Measurements from ENCODE around the gene TEAD1.

Gene TEAD1

DNA sequence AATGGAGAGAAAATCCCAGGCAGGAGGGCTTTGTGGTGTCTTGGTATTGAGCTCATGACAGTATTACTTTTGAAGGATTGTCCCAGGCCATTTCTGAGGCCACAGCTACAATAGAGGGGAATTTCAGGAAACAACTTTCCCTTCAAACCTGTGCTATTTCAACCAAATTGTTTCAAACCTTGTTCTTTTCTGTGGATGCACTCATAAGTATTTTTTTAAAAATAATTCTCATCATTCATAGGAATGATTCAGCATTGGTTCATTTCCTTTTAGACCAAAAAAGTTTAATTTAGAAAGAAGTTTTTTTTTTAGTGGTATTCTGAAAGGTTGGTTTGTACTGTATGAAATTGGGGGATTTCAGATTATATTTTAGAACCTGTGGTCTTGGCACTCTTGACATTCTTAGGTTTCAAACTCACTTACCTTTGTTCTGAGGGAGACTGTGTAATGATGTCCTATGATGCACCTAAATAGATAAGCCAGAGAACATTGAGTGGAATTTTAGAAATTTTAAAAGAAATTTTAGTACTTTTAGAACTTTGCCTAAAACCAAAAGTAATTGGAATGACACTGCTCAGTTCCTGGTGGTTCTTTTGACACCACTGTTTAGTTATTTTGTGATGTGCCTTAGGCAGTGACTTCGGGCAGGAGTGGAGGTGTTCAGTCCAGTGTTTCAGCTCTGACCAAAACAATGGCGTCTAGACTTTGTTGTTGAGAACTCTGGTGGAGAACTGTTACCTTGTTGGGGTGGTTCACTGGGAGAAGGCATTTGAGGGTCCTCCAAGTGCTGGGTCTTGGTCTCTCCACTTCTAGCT lies 12.2 kb downstream of the TEAD1 start:
- no peak for DNase-seq (ENCODE audit: low read depth)

GRCh38 chr11:12687216-12687623 lies 13.0 kb downstream of the TEAD1 start:
- no peak for DNase-seq (ENCODE audit: low read depth)

DNA sequence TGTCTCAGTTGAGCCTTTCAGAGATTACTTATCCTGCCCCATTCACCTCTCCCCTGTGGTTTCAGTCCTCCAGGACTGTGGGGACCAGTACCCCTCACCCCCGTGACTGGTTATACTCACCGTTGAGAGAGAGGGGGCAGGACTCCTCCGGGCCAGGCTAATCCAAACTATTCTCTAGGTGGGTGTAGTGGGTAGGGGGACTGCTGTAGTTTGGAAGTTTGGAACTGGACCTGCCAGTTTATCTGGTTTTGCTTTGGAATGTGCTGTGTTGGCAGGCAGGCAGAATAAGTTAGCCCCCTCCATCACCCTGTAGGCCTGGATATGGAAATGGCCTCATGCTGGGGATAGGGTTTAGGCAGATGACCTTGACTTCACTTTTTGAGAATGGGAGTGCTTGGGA lies 13.5 kb downstream of the TEAD1 start:
- DNase-seq (ENCODE audit: low read depth): no peak

DNA sequence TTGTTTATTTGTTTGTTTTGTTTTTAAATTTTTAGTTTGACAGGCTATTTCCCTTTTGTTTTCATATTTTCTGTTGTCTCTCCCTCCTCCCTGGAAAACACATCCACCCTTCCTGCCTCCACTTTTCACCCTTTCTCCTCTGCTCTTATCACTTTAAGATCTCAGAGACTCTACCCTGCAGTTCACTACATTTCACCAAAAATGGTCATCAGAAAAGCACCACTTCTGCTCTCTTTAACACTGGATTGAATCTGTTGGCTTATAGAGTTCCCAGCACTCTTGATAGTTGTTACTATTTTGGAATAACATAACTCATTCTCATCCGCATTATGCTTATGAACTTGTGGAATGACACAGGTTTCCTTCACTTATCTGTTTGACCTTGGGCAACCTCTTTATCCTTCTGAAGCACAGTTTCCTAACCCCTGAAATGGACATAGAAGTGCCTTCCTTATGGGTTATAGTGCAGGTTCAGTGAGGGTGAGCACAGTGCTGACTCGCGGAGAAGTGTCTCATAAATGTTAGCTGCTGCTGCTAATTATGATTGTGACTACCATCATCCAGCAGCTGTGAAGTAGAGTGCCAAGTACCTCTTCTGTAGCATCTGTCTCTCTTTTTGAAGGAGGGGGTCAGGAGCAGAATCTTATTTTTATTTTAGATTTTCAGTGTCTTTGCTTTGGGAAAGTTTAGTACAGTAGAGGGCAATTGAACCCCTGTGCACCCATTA lies 15.0 kb downstream of the TEAD1 start:
- DNase-seq (ENCODE audit: low read depth): no peak

DNA sequence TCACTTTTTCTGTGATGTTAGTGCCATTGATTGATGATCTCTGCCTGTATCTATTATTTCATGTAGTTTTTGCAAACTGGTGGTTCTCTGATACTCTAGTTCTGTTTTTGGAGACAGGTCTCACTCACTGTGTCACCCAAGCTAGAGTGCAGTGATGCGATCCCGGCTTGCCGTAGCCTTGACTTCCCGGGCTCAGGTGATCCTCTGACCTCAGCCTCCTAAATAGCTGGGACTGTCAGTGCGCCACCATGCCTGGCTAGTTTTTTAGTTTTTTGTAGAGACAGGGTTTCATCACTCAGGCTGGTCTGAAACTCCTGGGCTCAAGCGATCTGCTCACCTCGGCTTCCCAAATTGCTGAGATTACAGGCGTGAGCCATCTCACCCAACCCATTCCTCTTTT lies 16.4 kb downstream of the TEAD1 start:
- no peak for DNase-seq (ENCODE audit: low read depth)

DNA sequence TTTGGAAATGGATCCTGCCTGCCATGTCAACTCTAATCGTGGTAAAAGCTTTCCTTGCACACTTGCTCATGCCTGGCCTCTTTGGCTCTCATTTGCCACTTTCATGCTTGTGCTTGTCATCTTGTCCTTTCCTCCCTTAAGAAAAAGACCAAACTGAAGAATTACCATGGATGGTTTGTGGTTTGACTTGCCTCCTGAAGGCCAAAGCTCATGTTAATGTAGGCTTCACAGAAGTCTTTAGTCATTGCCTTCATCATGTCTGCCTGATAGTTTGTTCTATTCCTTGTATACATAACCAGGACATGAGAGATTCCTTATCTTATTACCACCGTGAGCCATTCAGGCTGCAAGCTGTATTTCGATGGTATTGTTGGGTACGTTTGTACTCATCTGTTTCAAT lies 17.3 kb downstream of the TEAD1 start:
- no peak for DNase-seq (ENCODE audit: low read depth)

GRCh38 chr11:12692229-12693075 lies 18.2 kb downstream of the TEAD1 start:
- no peak for DNase-seq (ENCODE audit: low read depth)

GRCh38 chr11:12693094-12693478 lies 18.9 kb downstream of the TEAD1 start:
- no peak for DNase-seq (ENCODE audit: low read depth)

DNA sequence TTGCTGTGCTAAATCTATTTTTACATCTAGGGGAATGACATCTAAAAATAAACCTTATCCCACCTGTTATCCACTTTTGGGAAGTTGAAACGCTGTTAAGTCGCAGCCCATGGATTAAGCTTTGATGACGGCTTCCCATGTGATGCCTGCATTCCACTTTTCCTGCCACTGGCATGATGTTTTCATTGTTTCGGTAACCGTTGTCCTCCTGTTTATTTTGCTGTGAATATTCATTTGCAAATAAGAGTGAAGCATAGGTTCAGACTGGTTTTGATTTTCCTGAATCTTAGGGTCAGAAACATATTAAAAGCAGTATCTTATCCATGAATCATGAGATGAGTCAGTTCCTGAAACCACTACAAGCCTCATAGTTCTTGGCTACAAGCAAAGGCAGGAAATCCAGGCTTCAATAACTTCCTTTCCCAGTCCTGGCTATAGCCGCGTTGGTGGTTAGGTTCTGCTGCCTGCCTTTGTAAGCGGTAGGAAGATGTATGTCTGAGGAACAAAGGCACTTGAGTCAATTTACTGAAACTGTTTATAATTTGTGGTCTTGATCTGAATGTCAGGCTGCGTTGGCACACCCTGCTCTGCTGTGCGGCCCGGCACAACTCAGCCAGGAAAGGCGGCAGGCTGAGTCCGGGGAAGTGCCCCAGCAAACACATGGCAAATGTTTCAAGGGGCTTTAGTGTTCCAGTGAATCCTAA lies 19.4 kb downstream of the TEAD1 start:
- no peak for DNase-seq (ENCODE audit: low read depth)

- DNase-seq (ENCODE audit: low read depth): no peak
These were observed 19.9 kb downstream of the TEAD1 start for GRCh38 chr11:12694183-12694531.

DNA sequence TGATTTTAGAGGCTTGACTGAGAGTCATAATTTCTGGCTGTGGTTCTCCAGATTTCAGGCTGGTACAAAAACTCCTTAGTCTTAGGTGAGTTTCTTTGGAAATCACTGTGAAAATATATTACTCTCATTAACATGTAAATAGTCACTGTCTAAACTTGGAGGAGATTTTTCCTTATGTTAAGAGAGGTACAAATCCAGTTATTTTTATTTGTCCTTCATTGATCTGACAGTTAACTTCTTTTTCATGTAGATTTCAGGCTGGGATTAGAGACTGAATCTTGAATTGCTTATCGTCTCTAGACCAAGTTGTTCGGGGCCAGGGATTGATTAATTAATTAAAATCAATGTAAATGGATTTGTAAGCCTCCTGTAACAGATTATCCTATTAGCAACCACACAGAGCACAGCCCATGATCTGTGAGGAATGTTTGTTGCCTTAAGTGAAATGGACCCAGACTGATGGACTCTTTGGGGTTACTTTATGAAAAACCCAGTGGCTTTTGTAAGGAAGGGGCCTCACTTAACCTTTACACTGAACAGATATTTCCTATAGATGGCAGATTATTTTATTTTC lies 21.1 kb downstream of the TEAD1 start:
- no peak for DNase-seq (ENCODE audit: low read depth)

DNA sequence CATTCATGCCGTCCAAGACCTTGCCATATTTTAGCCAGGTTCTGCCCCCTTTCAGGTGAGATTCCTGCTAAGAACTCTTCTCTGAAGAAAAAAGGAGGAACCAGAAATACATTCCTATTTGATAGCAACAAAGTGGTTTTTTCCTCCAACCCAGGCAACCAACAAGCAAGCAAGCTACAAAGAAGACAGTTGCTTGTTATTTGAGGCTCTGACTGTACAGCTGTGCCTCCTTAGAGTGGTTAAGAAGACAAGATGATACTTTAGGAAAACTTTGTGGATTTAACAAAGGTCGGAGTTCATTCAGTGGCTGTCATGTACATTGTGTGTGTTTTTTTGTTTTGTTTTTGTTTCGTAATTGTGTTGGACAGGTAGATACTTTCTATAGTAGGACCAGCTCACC lies 21.7 kb downstream of the TEAD1 start:
- DNase-seq (ENCODE audit: low read depth): no peak

- no peak for DNase-seq (ENCODE audit: low read depth)
These were observed 22.8 kb downstream of the TEAD1 start for GRCh38 chr11:12696911-12697581.

DNA sequence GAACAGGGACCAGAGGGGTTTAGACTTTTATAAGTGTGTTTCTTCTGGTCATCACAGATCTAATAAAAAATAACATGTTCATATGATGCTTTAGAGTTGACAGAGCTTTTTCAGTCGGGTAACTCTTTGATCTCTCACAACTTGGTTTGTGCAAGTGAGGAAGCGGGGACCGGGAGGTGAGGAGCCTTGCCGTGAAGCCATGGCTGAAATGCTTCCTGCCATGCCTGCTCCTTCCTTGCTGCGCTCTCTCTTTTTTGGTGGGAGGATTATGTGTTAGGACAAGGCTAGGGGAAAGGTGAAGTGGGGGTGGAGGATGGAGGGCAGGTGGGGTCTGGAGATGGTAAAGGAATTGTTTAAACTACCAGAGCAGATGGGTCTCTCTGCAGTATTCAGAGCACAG lies 23.8 kb downstream of the TEAD1 start:
- no peak for DNase-seq (ENCODE audit: low read depth)

DNA sequence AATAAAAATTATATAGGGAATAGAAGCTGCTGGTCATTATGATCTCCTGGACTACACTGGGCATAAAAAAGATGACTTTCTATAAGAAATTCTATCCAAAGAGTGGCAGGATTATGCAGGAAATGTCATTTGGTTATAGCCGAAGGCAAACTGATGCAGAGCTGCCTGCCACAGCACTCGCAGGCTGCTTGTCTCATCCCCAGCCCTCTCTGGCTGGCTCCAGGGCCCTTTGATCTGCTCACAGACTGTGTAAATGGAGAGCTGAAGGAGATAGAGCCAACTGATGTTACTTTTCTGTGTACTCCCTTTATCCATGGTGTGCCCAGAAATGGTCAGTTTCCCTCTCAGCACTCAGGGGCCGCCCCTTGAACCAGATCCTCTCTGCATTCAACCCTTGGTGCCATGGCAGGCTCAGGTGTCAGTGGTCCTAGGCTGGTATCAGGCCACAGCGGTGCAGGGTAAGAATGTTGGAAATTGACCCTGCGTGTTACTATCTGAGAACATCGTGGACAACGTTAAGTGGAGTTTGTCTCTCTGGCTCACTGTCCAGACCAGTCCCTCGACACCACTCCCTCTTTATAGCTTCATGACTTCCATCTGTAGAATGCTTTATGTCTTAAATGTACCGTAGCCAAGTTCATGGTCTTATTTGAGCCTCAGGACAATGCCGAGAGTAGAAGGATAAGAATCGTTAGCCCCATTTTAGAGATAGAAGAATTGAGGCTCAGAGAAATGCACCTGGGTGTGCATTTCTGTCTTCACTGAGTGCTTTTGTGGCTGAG lies 27.8 kb downstream of the TEAD1 start:
- DNase-seq (ENCODE audit: low read depth): no peak

- no peak for DNase-seq (ENCODE audit: low read depth)
These were observed 28.8 kb downstream of the TEAD1 start for GRCh38 chr11:12702999-12703453.

DNA sequence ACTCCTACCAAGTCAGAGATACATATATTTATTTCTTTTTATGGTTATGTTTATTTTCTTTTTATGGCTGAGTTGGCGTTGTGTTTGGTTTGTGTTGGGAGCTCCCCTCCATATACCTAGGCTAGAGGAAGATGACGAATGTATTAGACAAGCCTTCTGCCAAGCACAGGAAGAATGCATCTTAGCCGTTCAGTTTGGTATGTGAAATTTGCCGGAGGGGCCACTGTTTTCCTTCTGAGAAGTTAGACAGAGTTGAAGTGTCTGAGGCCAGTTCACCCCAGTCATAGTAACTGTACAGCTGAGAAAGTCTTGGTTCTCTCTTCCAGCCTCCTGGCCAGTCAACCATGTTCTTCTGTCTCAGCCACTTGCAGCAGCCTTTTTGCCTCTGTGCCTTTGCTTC lies 29.8 kb downstream of the TEAD1 start:
- DNase-seq (ENCODE audit: low read depth): no peak

DNA sequence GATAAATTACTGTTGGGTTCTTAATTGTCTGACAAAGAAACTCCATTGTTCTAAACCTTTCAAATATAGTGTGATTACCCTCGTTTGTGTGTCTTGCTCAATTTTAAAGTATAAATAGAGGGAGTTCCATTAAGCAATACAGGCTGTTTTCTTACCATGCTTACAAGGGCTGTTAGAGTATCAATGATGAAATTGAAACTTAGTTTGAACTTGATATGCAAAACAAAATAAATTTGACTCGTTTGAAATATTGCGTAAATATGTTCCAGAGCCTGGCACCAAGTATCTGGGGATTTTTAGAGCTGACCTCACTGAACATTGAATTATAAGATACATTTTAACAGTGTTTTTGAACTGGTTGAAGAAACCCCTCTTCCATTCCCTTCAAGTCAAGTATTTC lies 31.7 kb downstream of the TEAD1 start:
- no peak for DNase-seq (ENCODE audit: low read depth)

- DNase-seq (ENCODE audit: low read depth): no peak
These were observed 32.6 kb downstream of the TEAD1 start for GRCh38 chr11:12706545-12707499.
